Measurements from ENCODE around the gene MDN1.

- TF ChIP-seq, protein P1, sequence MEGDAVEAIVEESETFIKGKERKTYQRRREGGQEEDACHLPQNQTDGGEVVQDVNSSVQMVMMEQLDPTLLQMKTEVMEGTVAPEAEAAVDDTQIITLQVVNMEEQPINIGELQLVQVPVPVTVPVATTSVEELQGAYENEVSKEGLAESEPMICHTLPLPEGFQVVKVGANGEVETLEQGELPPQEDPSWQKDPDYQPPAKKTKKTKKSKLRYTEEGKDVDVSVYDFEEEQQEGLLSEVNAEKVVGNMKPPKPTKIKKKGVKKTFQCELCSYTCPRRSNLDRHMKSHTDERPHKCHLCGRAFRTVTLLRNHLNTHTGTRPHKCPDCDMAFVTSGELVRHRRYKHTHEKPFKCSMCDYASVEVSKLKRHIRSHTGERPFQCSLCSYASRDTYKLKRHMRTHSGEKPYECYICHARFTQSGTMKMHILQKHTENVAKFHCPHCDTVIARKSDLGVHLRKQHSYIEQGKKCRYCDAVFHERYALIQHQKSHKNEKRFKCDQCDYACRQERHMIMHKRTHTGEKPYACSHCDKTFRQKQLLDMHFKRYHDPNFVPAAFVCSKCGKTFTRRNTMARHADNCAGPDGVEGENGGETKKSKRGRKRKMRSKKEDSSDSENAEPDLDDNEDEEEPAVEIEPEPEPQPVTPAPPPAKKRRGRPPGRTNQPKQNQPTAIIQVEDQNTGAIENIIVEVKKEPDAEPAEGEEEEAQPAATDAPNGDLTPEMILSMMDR (IDR thresholded peaks at IDR 0.05 in 8 of 11, conservative IDR thresholded peaks at IDR 0.05 in 3 of 11) = no peak
- no peak for TF ChIP-seq POLR2A (IDR thresholded peaks at IDR 0.05)
Observed at GRCh38 chr6:89830170-89830809, 10.7 kb upstream of the MDN1 start.
